OCI-LY1 (cell line): ENCODE data around the gene DEPDC1B.

Experiments
- EZH2 ChIP-seq: fragments of 200-600 bp; sonication (generic), shearing (Covaris generic); IDR thresholded peaks from 2 replicates; pipeline ENCODE4 v1.8.0; 2017; ENCODE audit warnings: borderline replicate concordance, mixed run types, mild to moderate bottlenecking, antibody characterized with exemption, low read length, moderate library complexity, mixed read lengths
- TF ChIP-seq, protein P1 (sequence below): fragments of 200-600 bp; sonication (generic), shearing (Covaris generic); IDR thresholded peaks from 2 replicates; pipeline ENCODE4 v1.5.1; 2017; ENCODE audit warnings: mild to moderate bottlenecking, antibody characterized with exemption, low read length, moderate library complexity, mixed read lengths

DNA sequence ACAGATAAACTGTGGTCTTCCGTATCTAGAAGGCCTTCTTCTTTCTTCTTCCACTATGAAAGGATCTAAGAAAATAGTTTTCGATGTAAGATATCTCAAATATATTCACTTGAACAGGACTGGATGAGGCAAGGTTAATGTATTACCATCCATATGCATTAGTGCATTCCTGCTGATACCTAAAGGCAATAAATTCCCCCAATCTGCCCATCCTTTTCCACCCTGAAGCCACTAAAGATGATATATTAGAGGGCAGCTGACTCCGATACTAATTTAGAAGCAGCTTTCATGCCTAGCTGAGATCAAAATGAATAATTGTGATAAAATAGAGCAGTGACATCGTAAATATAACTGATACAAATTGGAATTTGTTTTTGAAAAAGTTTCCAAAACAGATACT, 63.3 kb downstream of the DEPDC1B start:
- TF ChIP-seq EZH2: no peak
- TF ChIP-seq, protein P1, sequence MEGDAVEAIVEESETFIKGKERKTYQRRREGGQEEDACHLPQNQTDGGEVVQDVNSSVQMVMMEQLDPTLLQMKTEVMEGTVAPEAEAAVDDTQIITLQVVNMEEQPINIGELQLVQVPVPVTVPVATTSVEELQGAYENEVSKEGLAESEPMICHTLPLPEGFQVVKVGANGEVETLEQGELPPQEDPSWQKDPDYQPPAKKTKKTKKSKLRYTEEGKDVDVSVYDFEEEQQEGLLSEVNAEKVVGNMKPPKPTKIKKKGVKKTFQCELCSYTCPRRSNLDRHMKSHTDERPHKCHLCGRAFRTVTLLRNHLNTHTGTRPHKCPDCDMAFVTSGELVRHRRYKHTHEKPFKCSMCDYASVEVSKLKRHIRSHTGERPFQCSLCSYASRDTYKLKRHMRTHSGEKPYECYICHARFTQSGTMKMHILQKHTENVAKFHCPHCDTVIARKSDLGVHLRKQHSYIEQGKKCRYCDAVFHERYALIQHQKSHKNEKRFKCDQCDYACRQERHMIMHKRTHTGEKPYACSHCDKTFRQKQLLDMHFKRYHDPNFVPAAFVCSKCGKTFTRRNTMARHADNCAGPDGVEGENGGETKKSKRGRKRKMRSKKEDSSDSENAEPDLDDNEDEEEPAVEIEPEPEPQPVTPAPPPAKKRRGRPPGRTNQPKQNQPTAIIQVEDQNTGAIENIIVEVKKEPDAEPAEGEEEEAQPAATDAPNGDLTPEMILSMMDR: no peak
